Measurements from ENCODE around the gene GRK1.

The GRK1 gene

GRCh38 chr13:113758651-113759524 is 91.9 kb downstream of the GRK1 start, which contains the start of gene TMEM255B:
TMEM255B (plus strand) TSS chr13:113759226; CDS start chr13:113759270, 44 bp downstream.
- no peak for DNase-seq (ENCODE audit: low read depth)

- DNase-seq (ENCODE audit: low read depth): no peak
These were observed 92.6 kb downstream of the GRK1 start for GRCh38 chr13:113759525-113760137.

- DNase-seq (ENCODE audit: low read depth): no peak
These were observed 94.1 kb downstream of the GRK1 start for GRCh38 chr13:113761136-113761535.

- DNase-seq (ENCODE audit: low read depth): no peak
These were observed 95.1 kb downstream of the GRK1 start for GRCh38 chr13:113762075-113762474.

- no peak for DNase-seq (ENCODE audit: low read depth)
These were observed 95.5 kb downstream of the GRK1 start for GRCh38 chr13:113762538-113762937.

GRCh38 chr13:113763254-113763653 is 96.2 kb downstream of the GRK1 start:
- DNase-seq (ENCODE audit: low read depth): no peak

- DNase-seq (ENCODE audit: low read depth): no peak
These were observed 97.2 kb downstream of the GRK1 start for GRCh38 chr13:113763961-113764792.

- DNase-seq (ENCODE audit: low read depth): no peak
These were observed 98.0 kb downstream of the GRK1 start for GRCh38 chr13:113764793-113765563.

- DNase-seq (ENCODE audit: low read depth): no peak
These were observed 98.5 kb downstream of the GRK1 start for GRCh38 chr13:113765564-113765910.

GRCh38 chr13:113766035-113766800 is 99.2 kb downstream of the GRK1 start:
- no peak for DNase-seq (ENCODE audit: low read depth)

- no peak for DNase-seq (ENCODE audit: low read depth)
These were observed 100.3 kb downstream of the GRK1 start for GRCh38 chr13:113767366-113767765.

GRCh38 chr13:113768018-113768905 is 101.2 kb downstream of the GRK1 start:
- no peak for DNase-seq (ENCODE audit: low read depth)

GRCh38 chr13:113769106-113769505 is 102.1 kb downstream of the GRK1 start:
- DNase-seq (ENCODE audit: low read depth): no peak

GRCh38 chr13:113769881-113770280 is 102.9 kb downstream of the GRK1 start:
- DNase-seq (ENCODE audit: low read depth): no peak

- DNase-seq (ENCODE audit: low read depth): no peak
These were observed 103.4 kb downstream of the GRK1 start for GRCh38 chr13:113770441-113770840.

GRCh38 chr13:113770937-113771336 is 103.9 kb downstream of the GRK1 start:
- no peak for DNase-seq (ENCODE audit: low read depth)

GRCh38 chr13:113771709-113772331 is 104.8 kb downstream of the GRK1 start:
- no peak for DNase-seq (ENCODE audit: low read depth)

GRCh38 chr13:113774177-113775107 is 107.4 kb downstream of the GRK1 start:
- DNase-seq (ENCODE audit: low read depth): no peak
